Inflammatory macrophage treated with lipopolysaccharide for 4 hours (primary cell): Measurements from ENCODE around the gene KCTD3.
A peak's percentile ranks its signal among the peaks of the same experiment; 100 is the strongest.

Experiments used
- DNase-seq: peaks from one replicate; pipeline ENCODE4 v3.0.0-alpha.2; 2020

KCTD3 gene

GRCh38 chr1:215606564-215607168 lies 39.6 kb downstream of the KCTD3 start:
- DNase-seq: peak; percentile 6

- DNase-seq: no peak
These were observed 40.3 kb downstream of the KCTD3 start for GRCh38 chr1:215607412-215607811.

- DNase-seq: no peak
These were observed 41.5 kb downstream of the KCTD3 start for GRCh38 chr1:215608646-215609045.

GRCh38 chr1:215612391-215612790 lies 45.3 kb downstream of the KCTD3 start:
- no peak for DNase-seq

- no peak for DNase-seq
These were observed 50.9 kb downstream of the KCTD3 start for GRCh38 chr1:215617979-215618378.

GRCh38 chr1:215623162-215623561 lies 56.1 kb downstream of the KCTD3 start:
- no peak for DNase-seq

GRCh38 chr1:215625949-215626348 lies 58.8 kb downstream of the KCTD3 start:
- no peak for DNase-seq

- DNase-seq: no peak
These were observed 63.9 kb downstream of the KCTD3 start for GRCh38 chr1:215631040-215631439.

- no peak for DNase-seq
These were observed 64.4 kb downstream of the KCTD3 start for GRCh38 chr1:215631489-215631888.

- DNase-seq: no peak
These were observed 68.7 kb downstream of the KCTD3 start for GRCh38 chr1:215635827-215636226.

GRCh38 chr1:215636258-215636965 lies 69.3 kb downstream of the KCTD3 start:
- no peak for DNase-seq

GRCh38 chr1:215637041-215637573 lies 70.0 kb downstream of the KCTD3 start:
- DNase-seq: no peak

GRCh38 chr1:215640429-215641148 lies 73.5 kb downstream of the KCTD3 start:
- DNase-seq: no peak

GRCh38 chr1:215643592-215644321 lies 76.7 kb downstream of the KCTD3 start:
- no peak for DNase-seq

- DNase-seq: no peak
These were observed 78.1 kb downstream of the KCTD3 start for GRCh38 chr1:215645182-215645581.

GRCh38 chr1:215645861-215646260 lies 78.8 kb downstream of the KCTD3 start:
- DNase-seq: no peak

GRCh38 chr1:215647738-215648137 lies 80.6 kb downstream of the KCTD3 start:
- DNase-seq: no peak

GRCh38 chr1:215648957-215649356 lies 81.9 kb downstream of the KCTD3 start:
- DNase-seq: no peak

GRCh38 chr1:215650446-215651149 lies 83.5 kb downstream of the KCTD3 start:
- no peak for DNase-seq

GRCh38 chr1:215651867-215652266 lies 84.8 kb downstream of the KCTD3 start:
- no peak for DNase-seq

GRCh38 chr1:215652371-215652770 lies 85.3 kb downstream of the KCTD3 start:
- no peak for DNase-seq

GRCh38 chr1:215657047-215657446 lies 89.9 kb downstream of the KCTD3 start:
- DNase-seq: no peak

GRCh38 chr1:215660259-215660658 lies 93.2 kb downstream of the KCTD3 start:
- no peak for DNase-seq
